Osteocyte (in vitro differentiated cells): ENCODE results near the gene ATP5MC2. TPM values are rescaled to one million over a fixed set of nuclear protein-coding genes. Genes with fewer than 3 reads are reported as not detected.

Source experiments
- DNase-seq: peaks from one replicate; pipeline ENCODE4 v3.0.0; 2021; ENCODE audit warnings: mixed read lengths; ENCODE audit not compliant: unreplicated experiment; ENCODE audit errors: extremely low spot score
- H3K27ac Mint-ChIP-seq: one replicate; pipeline ENCODE4 v1.8.0; 2021; ENCODE audit warnings: mild to moderate bottlenecking, mixed read lengths; ENCODE audit not compliant: unreplicated experiment
- H3K27me3 Mint-ChIP-seq: one replicate; pipeline ENCODE4 v1.8.0; 2021; ENCODE audit warnings: mixed read lengths; ENCODE audit not compliant: unreplicated experiment
- H3K36me3 Mint-ChIP-seq: one replicate; pipeline ENCODE4 v1.8.0; 2021; ENCODE audit warnings: mixed read lengths; ENCODE audit not compliant: unreplicated experiment
- H3K4me1 Mint-ChIP-seq: one replicate; pipeline ENCODE4 v1.8.0; 2021; ENCODE audit warnings: mixed read lengths; ENCODE audit not compliant: unreplicated experiment
- H3K4me3 Mint-ChIP-seq: one replicate; pipeline ENCODE4 v1.8.0; 2021; ENCODE audit warnings: mild to moderate bottlenecking, moderate library complexity, mixed read lengths; ENCODE audit not compliant: unreplicated experiment
- H3K9me3 Mint-ChIP-seq: one replicate; pipeline ENCODE4 v1.8.0; 2021; ENCODE audit warnings: mixed read lengths; ENCODE audit not compliant: unreplicated experiment
- CTCF ChIP-seq: fragments of 200-600 bp; sonication (generic); IDR thresholded peaks from 2 replicates; pipeline ENCODE4 v1.5.0; 2021; ENCODE audit warnings: antibody characterized with exemption, mild to moderate bottlenecking, moderate library complexity
- total RNA-seq: library from RNA; stranded (reverse); gene quantifications from 2 replicates; pipeline ENCODE4 v1.2.1, GENCODE V29; 2021

ATP5MC2 gene
- total RNA-seq, 1 donor from 2014 or later, result 294 TPM

- H3K27ac Mint-ChIP-seq, result peak overlapping the region; percentile 52
- peaks cover 8% of the 10 kb centered on the region for H3K36me3 Mint-ChIP-seq
- DNase-seq, result no peak
- no peaks in the 10 kb centered on the region for H3K9me3 Mint-ChIP-seq
- peaks cover 13% of the 10 kb centered on the region for H3K4me1 Mint-ChIP-seq
- H3K27me3 Mint-ChIP-seq, result peaks cover 21% of the 10 kb centered on the region
- H3K4me3 Mint-ChIP-seq, result no peak overlapping the region
- no peak for TF ChIP-seq CTCF
Measured at GRCh38 chr12:53677016-53677799, 1.3 kb upstream of the ATP5MC2 start.

- TF ChIP-seq CTCF, result no peak
- Mint-ChIP-seq H3K4me1 (peaks cover 13% of the 10 kb centered on the region), H3K27ac (peak overlapping the region; percentile 92), H3K9me3 (no peaks in the 10 kb centered on the region), H3K4me3 (peak overlapping the region; percentile 98), H3K27me3 (peaks cover 21% of the 10 kb centered on the region), H3K36me3 (peaks cover 8% of the 10 kb centered on the region)
- no peak for DNase-seq
Measured at GRCh38 chr12:53676656-53677015, 753 bp upstream of the ATP5MC2 start.

GRCh38 chr12:53674977-53675700 lies 744 bp downstream of the ATP5MC2 start:
- no peak for TF ChIP-seq CTCF
- H3K4me1 Mint-ChIP-seq, result peaks cover 13% of the 10 kb centered on the region
- no peak for DNase-seq
- peaks cover 14% of the 10 kb centered on the region for H3K36me3 Mint-ChIP-seq
- H3K27ac Mint-ChIP-seq, result peak overlapping the region; percentile 92
- peaks cover 20% of the 10 kb centered on the region for H3K27me3 Mint-ChIP-seq
- peak overlapping the region; percentile 98 for H3K4me3 Mint-ChIP-seq
- H3K9me3 Mint-ChIP-seq, result no peaks in the 10 kb centered on the region

GRCh38 chr12:53670971-53671370 lies 4.9 kb downstream of the ATP5MC2 start:
- no peak overlapping the region for H3K4me3 Mint-ChIP-seq
- H3K36me3 Mint-ChIP-seq, result peaks cover 27% of the 10 kb centered on the region
- no peak overlapping the region for H3K27ac Mint-ChIP-seq
- H3K27me3 Mint-ChIP-seq, result no peaks in the 10 kb centered on the region
- TF ChIP-seq CTCF, result no peak
- H3K4me1 Mint-ChIP-seq, result peaks cover 9% of the 10 kb centered on the region
- DNase-seq, result no peak
- no peaks in the 10 kb centered on the region for H3K9me3 Mint-ChIP-seq

- peaks cover 9% of the 10 kb centered on the region for H3K4me1 Mint-ChIP-seq
- H3K36me3 Mint-ChIP-seq, result peaks cover 33% of the 10 kb centered on the region
- no peaks in the 10 kb centered on the region for H3K9me3 Mint-ChIP-seq
- TF ChIP-seq CTCF, result no peak
- no peak overlapping the region for H3K4me3 Mint-ChIP-seq
- no peaks in the 10 kb centered on the region for H3K27me3 Mint-ChIP-seq
- DNase-seq, result no peak
- H3K27ac Mint-ChIP-seq, result no peak overlapping the region
Measured at GRCh38 chr12:53670308-53670707, 5.6 kb downstream of the ATP5MC2 start.
